ENCODE data around the gene DDC. TPM values are rescaled to one million over a fixed set of nuclear protein-coding genes. Genes with fewer than 3 reads are reported as not detected.

DDC gene
- polyA plus RNA-seq, 1 experiment, result not detected

DNA sequence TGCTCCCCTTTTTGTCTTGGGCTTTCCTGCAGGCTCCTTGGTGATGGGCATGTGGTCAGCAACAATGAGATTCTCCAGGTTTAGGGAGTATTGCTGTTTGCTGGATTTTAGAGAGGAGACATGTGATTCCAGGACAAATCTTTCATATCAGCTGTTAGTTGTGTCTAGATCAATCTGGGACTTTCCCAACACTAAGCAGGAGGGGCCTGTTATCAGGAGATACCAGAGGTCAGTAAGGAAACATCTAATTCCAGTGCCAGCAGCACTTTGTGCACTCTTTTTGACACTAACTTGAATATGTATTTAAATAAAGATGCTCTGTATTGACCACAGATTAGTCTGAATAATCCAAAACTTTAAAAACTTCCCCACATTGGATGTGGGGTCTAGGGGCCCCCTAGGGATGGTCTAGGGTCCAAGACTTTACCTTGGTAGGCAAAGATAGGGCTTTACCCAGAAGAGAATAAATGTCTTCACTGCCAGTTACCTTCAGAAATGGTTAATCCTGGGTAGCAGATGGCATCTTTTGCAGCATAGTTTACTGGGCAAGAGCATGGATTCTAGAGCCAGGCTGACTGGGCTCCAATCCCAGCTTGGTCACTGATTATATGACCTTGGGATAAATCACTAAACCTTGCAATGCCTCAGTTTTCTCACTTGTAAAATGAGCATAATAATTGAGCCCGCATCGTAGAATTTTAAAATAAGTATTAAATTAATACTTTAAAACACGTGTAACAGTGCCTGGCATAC is 108.7 kb downstream of the DDC start:
- Histone ChIP-seq H3K27me3 (ENCODE audit: control insufficient read depth, insufficient read depth, low read length) (peaks cover 6% of the 10 kb centered on the region), H3K4me3 (ENCODE audit: low read depth, low read length) (no peak overlapping the region), H3K9me3 (ENCODE audit: control insufficient read depth, insufficient read depth, low read length) (no peaks in the 10 kb centered on the region), H3K27ac (ENCODE audit: low read depth, low read length) (no peak overlapping the region)
- no peak for TF ChIP-seq CTCF (IDR thresholded peaks at IDR 0.05; ENCODE audit: low read depth, low read length)
- CTCF ChIA-PET, result no interaction called here
- DNase-seq (ENCODE audit: low read depth, low spot score), result no peak
- POLR2A ChIA-PET, result no interaction called here

DNA sequence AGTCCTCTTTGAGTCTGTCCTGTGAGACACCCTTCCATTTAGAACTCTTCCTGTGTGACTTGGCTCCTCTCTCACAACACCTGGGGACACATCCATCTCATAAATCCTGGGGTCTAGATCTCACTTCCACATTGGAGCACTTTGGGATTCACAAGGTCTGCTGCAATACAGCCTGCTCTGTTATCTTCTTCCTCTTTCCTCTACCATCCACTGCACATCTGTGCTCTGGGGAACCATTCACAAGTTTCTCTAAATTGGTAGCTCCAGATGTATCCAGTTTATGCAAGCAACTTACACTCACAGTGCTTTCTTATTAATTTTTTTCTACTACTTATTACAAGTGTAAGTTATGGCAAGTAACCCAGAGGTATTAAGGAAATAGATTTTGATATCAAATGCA is 109.5 kb downstream of the DDC start:
- TF ChIP-seq CTCF (IDR thresholded peaks at IDR 0.05; ENCODE audit: low read depth, low read length), result no peak
- H3K4me3 ChIP-seq (ENCODE audit: low read depth, low read length), result no peak overlapping the region
- POLR2A ChIA-PET, result no interaction called here
- H3K9me3 ChIP-seq (ENCODE audit: control insufficient read depth, insufficient read depth, low read length), result peaks cover 2% of the 10 kb centered on the region; the same call in 1 of the 2 replicates
- CTCF ChIA-PET, result no interaction called here
- H3K27me3 ChIP-seq (ENCODE audit: control insufficient read depth, insufficient read depth, low read length), result peaks cover 6% of the 10 kb centered on the region
- H3K27ac ChIP-seq (ENCODE audit: low read depth, low read length), result no peak overlapping the region
- DNase-seq (ENCODE audit: low read depth, low spot score), result no peak

- TF ChIP-seq CTCF (IDR thresholded peaks at IDR 0.05; ENCODE audit: low read depth, low read length), result no peak
- Histone ChIP-seq H3K9me3 (ENCODE audit: control insufficient read depth, insufficient read depth, low read length) (peaks cover 5% of the 10 kb centered on the region; the same call in 1 of the 2 replicates), H3K4me3 (ENCODE audit: low read depth, low read length) (no peak overlapping the region), H3K27ac (ENCODE audit: low read depth, low read length) (no peak overlapping the region), H3K27me3 (ENCODE audit: control insufficient read depth, insufficient read depth, low read length) (peaks cover 6% of the 10 kb centered on the region)
- ChIA-PET POLR2A (no interaction called here), CTCF (no interaction called here)
- no peak for DNase-seq (ENCODE audit: low read depth, low spot score)
Observed at GRCh38 chr7:50454968-50455367, 110.2 kb downstream of the DDC start.

GRCh38 chr7:50450590-50451032 is 114.6 kb downstream of the DDC start:
- DNase-seq (ENCODE audit: low read depth, low spot score), result no peak
- POLR2A ChIA-PET, result no interaction called here
- Histone ChIP-seq H3K27me3 (ENCODE audit: control insufficient read depth, insufficient read depth, low read length) (peaks cover 4% of the 10 kb centered on the region), H3K9me3 (ENCODE audit: control insufficient read depth, insufficient read depth, low read length) (peaks cover 7% of the 10 kb centered on the region; the same call in 1 of the 2 replicates), H3K27ac (ENCODE audit: low read depth, low read length) (no peak overlapping the region), H3K4me3 (ENCODE audit: low read depth, low read length) (peak overlapping the region; percentile 90)
- CTCF ChIA-PET, result interaction anchor here (6.9 kb wide), 1 partner anchor 711 kb away, joined by 34 read pairs; no protein-coding TSS in a partner anchor
- TF ChIP-seq CTCF (IDR thresholded peaks at IDR 0.05; ENCODE audit: low read depth, low read length), result no peak

GRCh38 chr7:50449881-50450589 is 115.2 kb downstream of the DDC start, which contains the start of gene FIGNL1:
FIGNL1 (minus strand) TSS chr7:50450350; CDS start chr7:50447287, 3,063 bp downstream.
- ChIA-PET CTCF (interaction anchor here (1.0 to 6.9 kb wide), 4 partner anchors 18 to 712 kb away, joined by 5 to 34 read pairs (median 6); no protein-coding TSS in a partner anchor), POLR2A (no interaction called here)

More at GRCh38 chr7:50449881-50450589, 115.2 kb downstream of the DDC start, which contains the start of gene FIGNL1:
- peak; percentile 24 for DNase-seq (ENCODE audit: low read depth, low spot score)
- Histone ChIP-seq H3K27ac (ENCODE audit: low read depth, low read length) (peak within 1 kb of the TSS; percentile 39), H3K27me3 (ENCODE audit: control insufficient read depth, insufficient read depth, low read length) (peaks cover 2% of the 10 kb centered on the region), H3K4me3 (ENCODE audit: low read depth, low read length) (peak within 1 kb of the TSS; percentile 90), H3K9me3 (ENCODE audit: control insufficient read depth, insufficient read depth, low read length) (peaks cover 7% of the 10 kb centered on the region; the same call in 1 of the 2 replicates)
- no peak for TF ChIP-seq CTCF (IDR thresholded peaks at IDR 0.05; ENCODE audit: low read depth, low read length)

All from AG04450 (cell line).